Activated B cell treated with CpG ODN at 0.5 μM for 24 hours (primary cell): ENCODE measurements around the gene COL23A1. TPM values are rescaled to one million over a fixed set of nuclear protein-coding genes. Genes with fewer than 3 reads are reported as not detected.

Source experiments
- ATAC-seq: fragments of 200-7000 bp; cut with Tn5 transposase; one replicate; pipeline ENCODE4 v1.10.0; 2021; ENCODE audit warnings: low read depth, mild to moderate bottlenecking, moderate library complexity
- CTCF ChIA-PET: fragments of 350-600 bp; sonication (Branson Sonifier 250); formaldehyde crosslinking; loops from one replicate; lab custom pipeline; 2021; ENCODE audit warnings: antibody characterized with exemption; lab: Charles Lee
- POLR2A ChIA-PET: fragments of 350-600 bp; sonication (Branson Sonifier 250); formaldehyde crosslinking; loops from one replicate; lab custom pipeline; 2021; ENCODE audit warnings: antibody characterized with exemption; lab: Charles Lee
- DNase-seq: peaks from one replicate; pipeline ENCODE4 v3.0.0; 2022
- H3K27ac Mint-ChIP-seq: one replicate; pipeline ENCODE4 v1.8.0; 2020; ENCODE audit warnings: mixed read lengths
- H3K27me3 Mint-ChIP-seq: one replicate; pipeline ENCODE4 v1.8.0; 2021; ENCODE audit warnings: mixed read lengths
- H3K36me3 Mint-ChIP-seq: one replicate; pipeline ENCODE4 v1.8.0; 2021; ENCODE audit warnings: low read depth, mixed read lengths
- H3K4me1 Mint-ChIP-seq: one replicate; pipeline ENCODE4 v1.8.0; 2021; ENCODE audit warnings: mixed read lengths
- H3K4me3 Mint-ChIP-seq: one replicate; pipeline ENCODE4 v1.8.0; 2020; ENCODE audit warnings: mild to moderate bottlenecking, mixed read lengths
- H3K9me3 Mint-ChIP-seq: one replicate; pipeline ENCODE4 v1.8.0; 2020; ENCODE audit warnings: mixed read lengths
- intact Hi-C: fragments of 100-400 bp; cut with micrococcal nuclease; formaldehyde crosslinking; loops from one replicate; pipeline ENCODE4 v1.15.1; 2024
- total RNA-seq: library from RNA; stranded (reverse); gene quantifications from 2 replicates; pipeline ENCODE4 v1.2.3, GENCODE V29; 2022
- TF ChIP-seq, protein P1 (sequence below): fragments of 200-600 bp; IDR thresholded peaks from one replicate; pipeline ENCODE4 v1.8.0; 2022; ENCODE audit warnings: antibody characterized with exemption, mild to moderate bottlenecking

Gene COL23A1
- total RNA-seq, 1 donor from 2014 or later: not detected

DNA sequence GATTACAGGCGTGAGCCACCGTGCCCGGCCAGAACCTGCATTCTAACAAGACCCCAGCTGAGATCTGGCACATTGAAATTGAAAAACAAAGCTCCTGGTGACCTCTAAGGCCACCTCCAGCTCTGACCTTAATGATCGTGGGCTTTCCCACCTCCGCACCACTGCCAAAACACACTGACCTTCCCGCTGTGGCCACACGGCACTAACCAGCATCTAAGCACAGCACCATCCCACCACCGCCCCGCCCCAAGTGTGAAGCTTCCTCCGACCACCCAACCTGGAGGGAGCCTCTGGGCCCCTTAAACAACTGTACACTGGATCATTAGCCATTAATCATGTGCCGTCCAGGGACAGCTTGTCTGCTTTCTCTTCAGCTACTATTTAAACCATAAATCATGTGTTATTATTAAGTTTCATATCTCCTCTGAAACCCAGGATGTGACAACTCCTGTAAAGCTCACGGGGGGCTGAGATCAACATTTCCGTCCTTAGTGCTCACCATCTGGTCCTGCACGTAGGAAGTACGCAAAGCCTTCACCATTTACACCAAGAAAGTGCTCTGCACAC is 80.6 kb downstream of the COL23A1 start:
- intact Hi-C loops: no loop called here
- DNase-seq (no peak), ATAC-seq (no peak)
- ChIA-PET CTCF (no interaction called here), POLR2A (no interaction called here)
- H3K9me3 Mint-ChIP-seq: peaks cover 12% of the 10 kb centered on the region
- no peak overlapping the region for H3K4me3 Mint-ChIP-seq
- H3K36me3 Mint-ChIP-seq: no peaks in the 10 kb centered on the region
- TF ChIP-seq, protein P1, sequence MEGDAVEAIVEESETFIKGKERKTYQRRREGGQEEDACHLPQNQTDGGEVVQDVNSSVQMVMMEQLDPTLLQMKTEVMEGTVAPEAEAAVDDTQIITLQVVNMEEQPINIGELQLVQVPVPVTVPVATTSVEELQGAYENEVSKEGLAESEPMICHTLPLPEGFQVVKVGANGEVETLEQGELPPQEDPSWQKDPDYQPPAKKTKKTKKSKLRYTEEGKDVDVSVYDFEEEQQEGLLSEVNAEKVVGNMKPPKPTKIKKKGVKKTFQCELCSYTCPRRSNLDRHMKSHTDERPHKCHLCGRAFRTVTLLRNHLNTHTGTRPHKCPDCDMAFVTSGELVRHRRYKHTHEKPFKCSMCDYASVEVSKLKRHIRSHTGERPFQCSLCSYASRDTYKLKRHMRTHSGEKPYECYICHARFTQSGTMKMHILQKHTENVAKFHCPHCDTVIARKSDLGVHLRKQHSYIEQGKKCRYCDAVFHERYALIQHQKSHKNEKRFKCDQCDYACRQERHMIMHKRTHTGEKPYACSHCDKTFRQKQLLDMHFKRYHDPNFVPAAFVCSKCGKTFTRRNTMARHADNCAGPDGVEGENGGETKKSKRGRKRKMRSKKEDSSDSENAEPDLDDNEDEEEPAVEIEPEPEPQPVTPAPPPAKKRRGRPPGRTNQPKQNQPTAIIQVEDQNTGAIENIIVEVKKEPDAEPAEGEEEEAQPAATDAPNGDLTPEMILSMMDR: no peak
- H3K27me3 Mint-ChIP-seq: peaks cover 5% of the 10 kb centered on the region
- no peak overlapping the region for H3K27ac Mint-ChIP-seq
- H3K4me1 Mint-ChIP-seq: no peaks in the 10 kb centered on the region

DNA sequence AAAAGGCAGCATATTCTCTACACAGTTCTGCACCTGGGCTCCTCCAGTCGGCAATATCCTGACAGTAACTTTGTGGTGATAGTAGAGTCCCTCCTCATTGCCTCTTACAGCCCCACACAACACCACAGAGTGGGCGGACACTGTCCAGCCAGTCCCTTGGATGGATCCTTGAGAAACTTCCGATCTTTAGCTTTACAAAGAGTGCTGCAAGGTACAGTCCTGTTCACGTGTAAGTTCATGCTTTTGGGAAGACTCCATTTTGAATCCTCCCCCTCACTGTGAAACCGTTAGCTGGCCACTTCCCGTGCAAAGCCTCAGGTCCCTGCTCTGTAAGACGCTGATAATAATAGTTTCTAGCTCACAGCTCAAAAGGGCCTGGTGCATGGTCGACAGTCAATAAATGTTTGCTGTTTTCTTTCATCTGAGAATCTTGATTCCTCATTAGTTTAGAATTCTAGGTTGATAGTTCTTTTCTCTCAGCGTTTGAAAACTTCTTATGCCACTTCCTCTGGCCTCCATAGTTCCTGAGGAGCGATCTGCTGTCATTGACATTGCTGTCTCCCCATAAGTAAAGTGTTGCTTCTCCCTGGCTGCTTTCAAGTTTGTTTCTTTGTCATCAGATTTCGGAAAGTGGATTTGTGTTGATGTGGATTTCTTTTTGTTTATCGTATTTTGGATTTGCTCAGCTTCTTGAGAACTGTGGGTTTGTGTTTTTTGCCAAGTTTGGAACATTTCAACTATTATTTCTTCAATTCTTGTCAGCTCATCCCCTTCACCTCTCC is 82.9 kb downstream of the COL23A1 start:
- H3K9me3 Mint-ChIP-seq: peaks cover 6% of the 10 kb centered on the region
- no peak overlapping the region for H3K27ac Mint-ChIP-seq
- intact Hi-C loops: no loop called here
- ATAC-seq: no peak
- ChIA-PET POLR2A (no interaction called here), CTCF (no interaction called here)
- H3K36me3 Mint-ChIP-seq: no peaks in the 10 kb centered on the region
- no peak overlapping the region for H3K4me3 Mint-ChIP-seq
- no peaks in the 10 kb centered on the region for H3K4me1 Mint-ChIP-seq
- H3K27me3 Mint-ChIP-seq: peaks cover 5% of the 10 kb centered on the region
- no peak for DNase-seq
- TF ChIP-seq, protein P1: no peak

DNA sequence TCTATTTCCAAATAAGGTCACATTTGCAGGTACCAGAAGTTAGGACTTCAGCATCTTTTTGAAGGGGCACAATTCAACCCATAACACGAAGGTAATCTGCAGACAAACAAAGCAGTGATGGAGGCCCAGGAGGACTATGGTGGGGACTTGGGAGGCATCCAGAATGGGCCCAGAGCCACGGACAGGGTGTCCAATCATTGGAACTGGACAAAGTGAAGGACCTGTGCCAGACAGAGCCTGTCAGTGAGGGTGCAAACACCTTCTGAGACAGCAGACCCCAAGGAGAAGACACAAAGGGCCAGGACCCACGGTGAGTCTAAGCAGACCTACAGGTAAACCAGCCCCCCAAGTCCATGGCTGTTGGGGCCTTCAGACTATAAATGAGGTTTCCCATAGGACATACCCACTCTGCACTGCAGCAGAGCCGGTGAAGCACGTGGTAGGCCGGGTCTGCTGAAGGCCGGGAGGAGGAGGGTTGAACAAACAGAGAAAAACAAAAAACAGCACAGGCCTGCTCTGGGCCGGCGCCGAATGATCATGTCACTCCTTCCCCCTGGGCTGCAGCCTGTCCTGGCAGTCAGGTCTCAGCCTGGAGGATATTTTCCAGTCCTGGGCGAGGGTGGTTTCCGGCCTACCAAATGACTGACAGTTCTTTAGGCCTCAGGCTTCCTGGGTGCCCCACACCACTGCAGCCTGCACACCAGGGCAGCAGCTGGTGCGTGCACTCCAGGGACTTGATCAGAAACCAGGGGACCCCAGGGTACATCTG is 84.4 kb downstream of the COL23A1 start:
- Mint-ChIP-seq H3K4me1 (no peaks in the 10 kb centered on the region), H3K27ac (no peak overlapping the region), H3K4me3 (no peak overlapping the region), H3K9me3 (peaks cover 6% of the 10 kb centered on the region), H3K36me3 (no peaks in the 10 kb centered on the region), H3K27me3 (no peaks in the 10 kb centered on the region)
- DNase-seq (no peak), ATAC-seq (no peak)
- ChIA-PET POLR2A (no interaction called here), CTCF (no interaction called here)
- intact Hi-C loops: no loop called here
- TF ChIP-seq, protein P1: no peak

DNA sequence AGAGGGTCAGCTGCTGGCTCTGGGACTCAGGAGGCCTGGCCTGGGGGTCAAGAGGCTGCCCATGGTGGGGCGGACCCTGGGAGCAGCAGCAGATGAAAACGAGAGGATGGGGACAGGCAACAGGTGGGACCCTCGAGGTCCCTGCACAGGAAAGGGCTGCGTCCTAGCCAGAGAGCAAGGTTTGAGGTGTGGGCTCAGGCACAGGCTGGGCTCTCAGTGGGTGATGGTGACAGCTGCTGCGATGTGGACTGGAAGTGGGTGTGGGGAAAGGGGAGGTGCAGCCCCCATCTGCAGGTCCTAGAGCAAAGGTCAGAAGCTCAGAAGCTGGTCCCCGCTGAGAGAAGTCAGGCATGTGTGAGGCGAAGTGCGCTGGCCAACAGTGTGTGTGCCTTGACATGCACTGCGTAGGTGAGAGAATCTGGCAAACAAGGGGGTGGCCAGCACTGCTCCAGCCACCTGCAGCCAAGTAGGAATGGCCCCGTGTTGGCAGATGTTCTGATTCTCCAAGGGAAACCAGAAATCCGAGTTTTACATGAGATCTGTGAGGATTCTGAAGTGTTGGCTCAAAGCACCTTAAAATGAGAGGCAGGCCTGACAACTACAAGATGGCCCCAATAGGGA is 85.7 kb downstream of the COL23A1 start:
- Mint-ChIP-seq H3K9me3 (peaks cover 9% of the 10 kb centered on the region), H3K36me3 (no peaks in the 10 kb centered on the region), H3K4me1 (no peaks in the 10 kb centered on the region), H3K27ac (no peak overlapping the region), H3K27me3 (no peaks in the 10 kb centered on the region), H3K4me3 (no peak overlapping the region)
- intact Hi-C loops: no loop called here
- DNase-seq: no peak
- TF ChIP-seq, protein P1: no peak
- ChIA-PET CTCF (no interaction called here), POLR2A (no interaction called here)
- ATAC-seq: no peak
